Nephron progenitor cell (in vitro differentiated cells): ENCODE measurements around the gene GATA2.

Experiments
- DNase-seq: peaks from one replicate; pipeline ENCODE4 v3.0.0; 2021
- H3K27ac Mint-ChIP-seq: 2 replicates; pipeline ENCODE4 v1.8.0; 2021; ENCODE audit warnings: mild to moderate bottlenecking, moderate library complexity, mixed read lengths
- H3K27me3 Mint-ChIP-seq: 2 replicates; pipeline ENCODE4 v1.8.0; 2021; ENCODE audit warnings: mild to moderate bottlenecking, low read depth, mixed read lengths; ENCODE audit not compliant: poor library complexity
- H3K36me3 Mint-ChIP-seq: 2 replicates; pipeline ENCODE4 v1.8.0; 2021; ENCODE audit warnings: low read depth, mixed read lengths
- H3K4me1 Mint-ChIP-seq: 2 replicates; pipeline ENCODE4 v1.8.0; 2021; ENCODE audit warnings: mixed read lengths
- H3K4me3 Mint-ChIP-seq: 2 replicates; pipeline ENCODE4 v1.8.0; 2021; ENCODE audit warnings: mild to moderate bottlenecking, moderate library complexity, mixed read lengths
- H3K9me3 Mint-ChIP-seq: 2 replicates; pipeline ENCODE4 v1.8.0; 2021; ENCODE audit warnings: mild to moderate bottlenecking, moderate library complexity, mixed read lengths
- TF ChIP-seq, protein P1 (sequence below): fragments of 200-600 bp; sonication (generic); IDR thresholded peaks from 2 replicates; pipeline ENCODE4 v1.5.0; 2021; ENCODE audit warnings: antibody characterized with exemption

GATA2 gene

DNA sequence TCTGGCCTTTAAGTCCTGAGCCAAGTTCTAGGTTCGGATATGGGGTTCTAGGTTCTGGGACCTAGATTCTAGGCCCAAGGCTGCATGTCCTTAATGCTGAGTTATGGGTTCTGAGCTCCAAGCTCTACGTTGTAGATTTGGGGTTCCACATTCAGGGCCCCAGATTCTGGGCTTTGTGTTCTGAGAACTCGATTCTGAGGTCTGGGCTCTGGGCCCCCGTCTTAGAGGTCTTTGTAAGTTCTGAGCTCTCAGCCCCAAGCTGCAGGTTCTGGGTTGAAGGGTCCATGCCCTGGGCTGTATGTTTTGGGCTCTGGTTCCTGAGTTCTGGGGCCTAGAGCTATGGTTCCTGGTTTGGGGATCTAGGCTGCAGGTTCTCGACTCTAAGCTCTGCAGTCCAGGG, 16.3 kb downstream of the GATA2 start:
- no peak overlapping the region for H3K27ac Mint-ChIP-seq
- H3K36me3 Mint-ChIP-seq, result no peaks in the 10 kb centered on the region
- H3K27me3 Mint-ChIP-seq, result peaks cover 93% of the 10 kb centered on the region

DNA sequence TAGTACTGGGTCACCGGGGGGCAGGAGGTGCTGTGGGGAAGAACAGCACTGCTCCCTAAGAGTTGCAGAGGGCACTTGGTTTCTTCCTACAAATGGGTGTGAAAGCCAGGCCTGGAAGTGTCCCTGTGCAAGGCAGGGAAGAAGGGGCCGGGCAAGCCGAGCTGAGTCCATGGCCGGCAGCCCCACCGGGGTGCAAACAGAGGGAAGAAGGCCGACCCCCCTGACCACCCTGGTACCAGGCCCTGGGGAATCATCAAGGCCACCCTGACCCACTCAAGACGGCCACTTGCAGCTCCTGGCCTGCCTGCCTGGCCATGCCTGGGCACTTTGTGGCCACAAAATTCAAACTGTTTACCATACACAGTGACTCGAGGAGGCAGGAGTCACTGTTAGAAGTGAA, 17.6 kb downstream of the GATA2 start:
- no peaks in the 10 kb centered on the region for H3K36me3 Mint-ChIP-seq
- no peak overlapping the region for H3K27ac Mint-ChIP-seq
- peaks cover 93% of the 10 kb centered on the region for H3K27me3 Mint-ChIP-seq
- TF ChIP-seq, protein P1, sequence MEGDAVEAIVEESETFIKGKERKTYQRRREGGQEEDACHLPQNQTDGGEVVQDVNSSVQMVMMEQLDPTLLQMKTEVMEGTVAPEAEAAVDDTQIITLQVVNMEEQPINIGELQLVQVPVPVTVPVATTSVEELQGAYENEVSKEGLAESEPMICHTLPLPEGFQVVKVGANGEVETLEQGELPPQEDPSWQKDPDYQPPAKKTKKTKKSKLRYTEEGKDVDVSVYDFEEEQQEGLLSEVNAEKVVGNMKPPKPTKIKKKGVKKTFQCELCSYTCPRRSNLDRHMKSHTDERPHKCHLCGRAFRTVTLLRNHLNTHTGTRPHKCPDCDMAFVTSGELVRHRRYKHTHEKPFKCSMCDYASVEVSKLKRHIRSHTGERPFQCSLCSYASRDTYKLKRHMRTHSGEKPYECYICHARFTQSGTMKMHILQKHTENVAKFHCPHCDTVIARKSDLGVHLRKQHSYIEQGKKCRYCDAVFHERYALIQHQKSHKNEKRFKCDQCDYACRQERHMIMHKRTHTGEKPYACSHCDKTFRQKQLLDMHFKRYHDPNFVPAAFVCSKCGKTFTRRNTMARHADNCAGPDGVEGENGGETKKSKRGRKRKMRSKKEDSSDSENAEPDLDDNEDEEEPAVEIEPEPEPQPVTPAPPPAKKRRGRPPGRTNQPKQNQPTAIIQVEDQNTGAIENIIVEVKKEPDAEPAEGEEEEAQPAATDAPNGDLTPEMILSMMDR, result no peak
- no peak for DNase-seq
- H3K4me1 Mint-ChIP-seq, result peaks cover 11% of the 10 kb centered on the region
- no peaks in the 10 kb centered on the region for H3K9me3 Mint-ChIP-seq
- no peak overlapping the region for H3K4me3 Mint-ChIP-seq

More for the DNA sequence above, 16.3 kb downstream of the GATA2 start:
- no peak for DNase-seq
- H3K4me1 Mint-ChIP-seq, result peaks cover 6% of the 10 kb centered on the region
- no peaks in the 10 kb centered on the region for H3K9me3 Mint-ChIP-seq
- H3K4me3 Mint-ChIP-seq, result no peak overlapping the region
- TF ChIP-seq, protein P1, result no peak

DNA sequence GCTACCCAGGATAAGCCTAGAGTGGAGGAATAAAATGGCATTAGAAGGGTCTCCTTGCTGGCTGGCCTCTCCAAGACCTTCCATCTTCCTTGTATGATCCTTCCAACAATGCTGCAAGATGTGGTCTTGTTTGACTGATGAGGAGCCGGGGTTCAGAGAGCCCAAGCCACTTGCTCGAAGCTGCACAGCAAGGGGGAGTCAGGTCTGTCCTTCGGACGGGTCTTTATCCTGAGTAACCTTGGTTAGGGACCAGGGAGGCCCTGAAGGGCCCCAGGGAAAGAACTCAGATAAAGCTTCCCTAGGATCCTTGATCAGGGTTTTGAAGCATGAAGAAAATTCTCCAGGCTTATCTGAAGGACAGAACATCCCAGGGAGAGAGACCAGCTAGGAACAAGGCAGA, 19.3 kb downstream of the GATA2 start:
- Mint-ChIP-seq H3K36me3 (no peaks in the 10 kb centered on the region), H3K4me3 (no peak overlapping the region), H3K27me3 (peaks cover 81% of the 10 kb centered on the region)

DNA sequence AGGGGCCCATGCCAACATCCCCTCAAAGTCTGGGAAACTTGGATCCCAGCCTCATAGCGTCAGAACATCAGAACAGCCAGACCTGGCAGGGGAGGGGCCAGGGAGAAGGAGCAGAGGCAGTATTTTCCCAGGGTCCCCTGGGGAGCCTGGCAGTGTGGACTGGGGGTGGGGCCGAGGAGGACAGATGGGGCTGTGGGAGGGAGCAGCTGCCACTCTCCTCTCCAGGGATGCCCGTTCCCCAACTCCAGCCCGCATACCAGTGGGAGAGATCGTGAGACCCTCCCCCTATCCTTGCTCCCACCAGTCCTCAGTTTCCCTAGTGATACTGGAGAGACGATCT, 19.9 kb downstream of the GATA2 start:
- Mint-ChIP-seq H3K4me3 (no peak overlapping the region), H3K4me1 (peaks cover 11% of the 10 kb centered on the region), H3K27ac (no peak overlapping the region), H3K9me3 (no peaks in the 10 kb centered on the region), H3K36me3 (no peaks in the 10 kb centered on the region), H3K27me3 (peaks cover 75% of the 10 kb centered on the region)
- TF ChIP-seq, protein P1, result no peak
- DNase-seq, result no peak

More for the DNA sequence above, 19.3 kb downstream of the GATA2 start:
- Mint-ChIP-seq H3K9me3 (no peaks in the 10 kb centered on the region), H3K4me1 (peaks cover 11% of the 10 kb centered on the region), H3K27ac (no peak overlapping the region)
- TF ChIP-seq, protein P1, result no peak
- DNase-seq, result no peak

DNA sequence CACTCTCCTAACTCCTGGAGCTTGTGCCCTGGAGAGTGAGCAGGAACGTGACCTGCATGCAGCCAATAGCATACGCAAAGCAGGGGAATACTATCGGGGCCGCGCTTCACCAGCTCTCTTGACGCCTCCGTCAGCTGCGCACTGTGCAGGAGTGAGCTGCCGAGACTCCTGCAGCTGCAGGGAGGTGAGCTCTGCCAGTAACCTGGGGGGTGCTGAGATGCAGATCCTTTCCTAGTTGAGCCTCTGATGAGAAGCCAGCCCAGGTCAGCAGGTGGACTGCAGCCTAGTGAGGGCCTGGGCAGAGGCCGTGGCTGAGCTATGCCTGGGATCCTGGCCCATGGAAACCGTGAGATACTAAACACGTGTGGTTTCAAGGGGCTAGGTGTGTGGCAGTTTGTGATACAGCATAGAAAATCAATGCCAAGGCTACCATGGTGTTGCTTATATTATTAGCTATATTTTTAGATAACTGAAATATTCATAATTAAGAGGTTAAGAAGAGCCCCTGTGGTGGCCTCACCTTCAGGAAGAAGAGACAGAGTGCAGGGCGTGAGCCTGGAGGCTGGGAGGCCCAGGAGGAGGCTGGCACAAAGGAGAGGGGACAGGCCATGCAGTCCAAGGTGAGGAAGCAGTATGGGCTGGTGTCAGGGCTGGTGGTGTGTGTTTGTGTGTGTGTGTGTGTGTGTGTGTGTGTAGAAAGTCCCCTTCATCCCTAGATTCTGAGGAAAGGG, 20.4 kb downstream of the GATA2 start:
- no peak overlapping the region for H3K27ac Mint-ChIP-seq
- no peaks in the 10 kb centered on the region for H3K9me3 Mint-ChIP-seq
- TF ChIP-seq, protein P1, result no peak
- peaks cover 72% of the 10 kb centered on the region for H3K27me3 Mint-ChIP-seq
- H3K36me3 Mint-ChIP-seq, result no peaks in the 10 kb centered on the region
- H3K4me3 Mint-ChIP-seq, result no peak overlapping the region
- peaks cover 11% of the 10 kb centered on the region for H3K4me1 Mint-ChIP-seq
- no peak for DNase-seq

DNA sequence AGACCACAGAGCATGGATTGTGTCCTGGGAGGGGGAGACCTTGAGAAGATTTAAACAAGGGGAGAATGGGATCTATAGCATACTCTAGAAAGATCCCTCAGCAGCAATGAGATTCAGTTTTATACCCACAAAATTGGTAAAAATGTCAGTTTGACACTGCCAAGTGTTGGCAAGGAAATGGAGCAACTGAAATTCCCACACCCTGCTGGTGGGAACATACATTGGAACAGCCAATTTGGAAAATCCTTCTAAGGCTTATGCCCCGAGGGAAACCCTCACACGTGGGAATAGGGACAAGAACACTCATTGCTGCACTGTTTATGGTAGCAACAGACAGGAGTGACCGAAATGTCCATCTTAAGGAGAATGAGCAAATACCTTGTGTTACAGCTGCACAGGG, 21.3 kb downstream of the GATA2 start:
- Mint-ChIP-seq H3K4me3 (no peak overlapping the region), H3K4me1 (peaks cover 11% of the 10 kb centered on the region), H3K27me3 (peaks cover 73% of the 10 kb centered on the region), H3K27ac (no peak overlapping the region), H3K9me3 (no peaks in the 10 kb centered on the region), H3K36me3 (no peaks in the 10 kb centered on the region)
- no peak for DNase-seq
- TF ChIP-seq, protein P1, result no peak
